Activated CD4-positive, alpha-beta T cell treated with anti-CD3 and anti-CD28 coated beads, Interleukin-2, amount 50 U/mL, for 4 hours (primary cell): ENCODE data around the gene BLM.

Experiments
- DNase-seq, 2 experiments: peaks; one replicate each; pipeline ENCODE4 v3.0.0-alpha.2; 2020

The BLM gene

GRCh38 chr15:90691982-90692773, 25.0 kb upstream of the BLM start:
- no peak for DNase-seq

DNA sequence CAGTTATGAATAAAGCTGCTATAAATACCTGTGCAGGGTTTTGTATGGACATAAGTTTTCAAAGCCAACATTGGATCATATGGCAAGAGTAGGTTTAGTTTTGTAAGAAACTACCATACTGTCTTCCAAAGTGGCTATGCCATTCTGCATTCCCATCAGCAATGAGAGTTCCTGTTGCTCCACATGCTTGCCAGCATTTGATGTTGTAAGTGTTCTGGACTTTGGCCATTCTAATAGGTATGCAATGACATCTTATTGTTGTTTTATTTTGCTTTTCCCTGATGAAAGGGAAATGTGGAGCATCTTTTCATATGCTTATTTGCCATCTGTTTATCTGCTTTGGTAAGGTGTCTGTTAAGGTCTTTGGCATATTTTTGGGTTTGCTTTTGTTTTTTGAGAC, 22.2 kb upstream of the BLM start:
- no peak for DNase-seq

GRCh38 chr15:90697175-90697574, 20.0 kb upstream of the BLM start:
- DNase-seq: no peak

GRCh38 chr15:90698629-90699028, 18.5 kb upstream of the BLM start:
- no peak for DNase-seq

GRCh38 chr15:90701048-90701447, 16.1 kb upstream of the BLM start:
- no peak for DNase-seq

GRCh38 chr15:90701880-90702630, 15.1 kb upstream of the BLM start:
- DNase-seq: no peak

DNA sequence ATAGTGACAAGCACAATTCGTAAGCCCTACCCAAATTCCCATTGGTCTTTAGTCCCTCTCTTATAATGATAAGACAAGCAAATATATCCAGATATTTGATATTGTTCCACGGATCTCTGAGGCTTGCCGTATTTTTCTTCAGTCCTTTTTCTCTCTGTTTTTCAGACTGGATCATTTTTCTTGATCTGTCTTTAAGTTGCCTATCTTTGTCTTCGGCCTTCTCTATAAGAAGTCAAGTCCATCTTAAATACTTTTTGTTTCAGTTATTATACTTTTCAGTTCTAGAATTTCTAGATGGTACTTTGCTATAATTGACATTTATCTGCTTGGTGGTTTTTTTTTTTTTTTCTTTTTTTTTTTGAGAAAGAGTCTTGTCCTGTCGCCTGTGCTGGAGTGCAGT, 13.7 kb upstream of the BLM start:
- DNase-seq: no peak

- no peak for DNase-seq
These were observed 11.9 kb upstream of the BLM start for GRCh38 chr15:90705212-90705611.

- no peak for DNase-seq
These were observed 10.5 kb upstream of the BLM start for GRCh38 chr15:90706394-90707327.

DNA sequence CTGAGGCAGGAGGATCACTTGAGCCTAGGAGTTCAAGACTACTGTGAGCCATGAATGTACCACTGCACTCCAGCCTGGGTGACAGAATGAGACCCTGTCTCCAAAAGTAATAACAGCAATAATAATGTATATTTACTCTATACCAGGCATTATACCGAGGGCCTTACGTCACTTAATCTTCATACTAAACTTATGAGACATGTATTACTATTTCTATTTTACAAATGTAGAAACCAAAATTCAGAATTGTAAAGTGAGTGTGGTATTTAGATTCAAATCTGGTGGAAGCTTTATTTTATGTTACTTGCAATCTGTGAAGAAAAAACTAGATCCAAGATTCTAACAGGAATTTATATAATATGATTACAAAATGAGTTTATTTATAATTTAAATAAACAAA, 9.7 kb upstream of the BLM start:
- DNase-seq: no peak

DNA sequence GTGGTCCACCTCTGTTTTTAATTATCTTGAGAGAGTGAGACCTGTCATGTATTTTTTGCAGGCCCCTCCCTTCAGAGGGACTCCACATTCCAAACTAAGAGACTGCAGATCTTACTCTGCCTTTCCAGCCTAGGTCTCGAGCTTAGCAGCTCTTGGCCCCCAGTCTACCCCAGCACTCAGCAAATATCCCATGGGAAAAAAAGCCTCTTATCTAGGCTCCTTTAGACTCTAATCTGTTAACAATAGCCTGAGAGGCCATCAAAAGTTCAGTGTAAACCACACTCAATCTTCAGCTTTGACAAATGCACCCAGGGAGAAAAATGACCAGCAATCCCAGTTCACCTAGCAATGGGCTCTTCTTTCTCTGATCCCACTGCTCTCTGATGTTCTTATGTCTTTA, 8.6 kb upstream of the BLM start:
- DNase-seq: no peak

DNA sequence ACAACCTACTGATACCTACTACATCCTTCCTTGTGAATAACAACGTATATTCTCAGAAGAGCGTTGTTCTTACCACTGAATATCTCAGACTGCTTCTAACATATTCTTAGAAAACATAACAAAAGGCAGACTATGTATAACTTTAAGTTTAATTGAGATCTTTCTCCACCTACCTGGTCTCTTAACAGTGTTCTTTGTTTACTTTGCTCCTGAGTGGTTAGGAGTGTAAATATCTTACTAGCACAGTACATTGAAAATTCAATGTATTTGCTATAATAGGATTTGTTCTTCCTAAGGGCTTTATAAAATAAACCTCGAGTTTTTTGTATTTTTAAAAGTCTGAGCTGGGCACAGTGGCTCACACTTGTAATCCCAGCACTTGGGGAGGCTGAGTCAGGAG, 7.9 kb upstream of the BLM start:
- no peak for DNase-seq

DNA sequence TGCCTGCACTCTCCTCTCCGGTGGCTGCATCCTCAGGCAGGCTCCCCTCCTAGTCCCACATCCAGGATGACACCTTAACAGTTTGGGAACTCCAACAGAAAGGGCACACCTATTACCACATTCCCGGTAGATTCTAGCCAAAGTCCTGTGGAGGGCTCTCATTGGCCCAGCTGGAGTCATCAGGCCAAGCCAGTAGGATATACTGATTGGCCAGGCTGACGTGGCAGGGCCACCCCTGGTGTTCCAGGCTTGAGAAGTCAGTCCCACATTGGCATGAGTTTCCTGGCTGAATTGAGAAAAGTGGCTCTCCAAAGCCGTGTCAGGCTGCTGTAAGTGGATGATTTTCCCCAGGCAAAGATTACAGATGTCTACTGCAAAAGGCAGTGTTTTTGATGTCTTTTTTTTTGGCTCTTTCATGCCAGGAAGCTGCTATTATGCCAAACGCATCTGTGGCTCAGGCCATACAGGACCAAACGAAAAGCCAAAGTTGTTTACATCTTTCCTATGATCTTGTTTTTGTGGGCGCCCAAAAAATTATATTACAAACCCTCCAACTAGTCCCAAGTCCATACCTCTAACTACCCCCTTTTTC, 6.6 kb upstream of the BLM start:
- DNase-seq: no peak

DNA sequence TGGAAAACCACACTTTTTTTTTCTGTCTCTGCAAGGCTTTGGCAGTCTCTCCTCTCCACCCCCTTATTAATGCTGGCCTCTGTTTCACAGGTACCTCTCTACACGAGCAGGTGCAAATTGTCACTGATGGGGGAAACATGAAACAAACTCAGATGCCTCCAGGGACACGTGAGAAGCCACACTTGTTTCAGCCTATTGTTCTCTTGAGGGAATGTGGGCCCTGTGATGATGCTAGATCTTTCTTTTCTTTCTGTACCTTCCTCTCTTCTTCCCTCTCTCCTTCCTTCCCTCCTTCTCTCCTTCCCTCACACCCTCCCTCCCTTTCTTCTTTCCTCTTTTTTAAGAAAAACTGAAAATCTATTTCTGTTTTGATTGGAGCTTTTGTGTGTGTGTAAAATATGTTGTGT, 5.7 kb upstream of the BLM start:
- DNase-seq: no peak

DNA sequence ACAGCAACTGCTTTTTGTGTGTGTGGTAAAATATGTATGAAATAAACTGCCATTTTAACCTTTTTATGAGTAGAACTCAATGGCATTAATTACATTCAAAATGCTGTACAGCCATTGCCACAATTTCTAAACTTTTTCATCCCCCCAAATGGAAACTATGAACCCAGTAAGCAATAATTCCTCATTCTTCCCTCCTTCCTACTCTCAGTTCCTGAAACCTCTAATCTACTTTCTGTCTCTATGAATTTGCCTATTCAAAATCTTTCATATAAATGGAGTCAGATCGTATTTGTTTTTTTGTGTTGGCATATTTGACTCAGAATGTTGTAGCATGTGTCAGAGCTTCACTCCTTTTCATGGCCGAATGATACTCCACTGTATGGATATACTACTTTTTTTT, 5.3 kb upstream of the BLM start:
- DNase-seq: no peak

GRCh38 chr15:90713081-90713480, 4.1 kb upstream of the BLM start:
- no peak for DNase-seq

DNA sequence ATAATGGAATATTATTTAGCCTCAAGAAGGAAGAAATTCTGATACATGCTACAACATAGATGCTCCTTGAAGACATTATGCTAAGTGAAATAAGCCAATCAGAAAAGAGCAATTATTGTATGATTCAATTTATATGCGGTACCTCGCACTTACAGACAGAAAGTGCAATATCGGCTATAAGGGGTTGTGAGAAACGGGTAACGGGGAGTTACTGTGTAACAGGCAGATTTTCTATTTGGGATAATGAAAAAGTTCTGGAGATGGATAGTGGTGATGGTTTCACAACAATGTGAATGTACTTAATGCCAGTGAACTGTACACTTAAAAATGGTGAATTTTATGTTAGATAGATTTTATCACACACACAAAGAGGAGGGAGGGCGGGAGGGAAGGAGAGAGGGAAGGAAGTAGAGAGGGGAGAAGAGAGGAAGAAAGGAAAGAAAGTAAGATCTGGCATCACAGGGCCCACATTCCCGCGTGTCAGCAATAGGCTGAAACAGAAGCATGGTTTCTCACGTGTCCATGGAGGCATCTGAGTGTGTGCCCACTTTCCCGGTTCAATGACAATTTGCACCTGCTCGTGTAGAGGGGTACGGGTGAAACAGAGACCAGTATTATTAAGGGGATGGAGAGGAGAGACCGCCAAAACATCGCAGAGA, 700 bp upstream of the BLM start:
- no peak for DNase-seq

GRCh38 chr15:90718232-90718631, 1.1 kb downstream of the BLM start:
- no peak for DNase-seq

- DNase-seq: no peak
These were observed 3.0 kb downstream of the BLM start for GRCh38 chr15:90720131-90720530.

DNA sequence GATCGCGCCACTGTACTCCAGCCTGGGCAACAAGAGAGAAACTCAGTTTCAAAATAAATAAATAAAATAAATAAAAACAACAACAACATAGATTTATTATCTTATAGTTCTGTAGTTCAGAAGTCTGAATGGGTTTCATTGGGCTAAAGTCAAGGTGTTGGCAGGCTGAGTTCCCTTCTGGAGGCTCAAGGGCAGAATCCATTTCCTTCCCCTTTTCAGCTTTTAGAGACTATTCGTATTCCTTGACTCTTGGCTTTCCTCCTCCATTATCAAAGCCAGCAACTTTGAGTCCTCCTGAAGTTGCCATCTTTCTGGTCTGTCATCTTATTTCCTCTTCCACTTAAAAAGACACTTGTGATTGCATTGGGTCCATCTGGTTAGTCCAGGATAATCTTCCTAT, 12.1 kb downstream of the BLM start:
- no peak for DNase-seq

DNA sequence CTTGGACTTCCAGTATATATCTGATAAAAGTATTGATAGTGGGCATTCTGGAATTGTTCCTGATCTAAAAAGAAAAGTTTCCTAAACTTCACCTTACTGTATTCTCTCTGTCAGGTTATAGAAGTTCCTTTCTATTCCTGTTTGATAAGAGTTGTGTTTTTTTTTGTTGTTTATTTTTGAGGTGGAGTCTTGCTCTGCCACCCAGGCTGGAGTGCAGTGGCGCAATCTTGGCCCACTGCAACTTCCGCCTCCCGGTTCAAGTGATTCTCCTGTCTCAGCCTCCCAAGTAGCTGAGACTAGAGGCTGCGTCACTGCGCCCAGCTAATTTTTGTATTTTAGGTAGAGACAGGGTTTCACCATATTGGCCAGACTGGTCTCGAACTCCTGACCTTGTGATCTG, 13.1 kb downstream of the BLM start:
- no peak for DNase-seq

DNA sequence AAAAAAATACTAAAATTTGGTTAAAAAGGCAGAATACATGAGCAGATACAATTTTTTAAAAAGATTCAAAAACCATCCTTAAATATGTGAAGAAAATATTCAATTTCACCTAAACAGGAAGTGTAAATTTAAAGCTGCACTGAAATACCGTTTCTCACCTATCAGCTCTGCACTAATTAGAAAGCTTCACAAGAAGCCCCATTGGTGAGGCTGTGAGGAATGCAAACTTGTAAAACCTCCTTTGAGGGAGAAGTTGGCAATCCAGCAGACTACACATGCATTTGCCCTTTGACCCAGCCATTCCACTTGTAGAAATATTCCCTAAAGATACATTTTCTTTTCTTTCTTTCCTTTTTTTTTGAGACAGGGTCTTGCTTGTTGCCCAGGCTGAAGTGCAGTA, 18.8 kb downstream of the BLM start:
- DNase-seq: no peak

DNA sequence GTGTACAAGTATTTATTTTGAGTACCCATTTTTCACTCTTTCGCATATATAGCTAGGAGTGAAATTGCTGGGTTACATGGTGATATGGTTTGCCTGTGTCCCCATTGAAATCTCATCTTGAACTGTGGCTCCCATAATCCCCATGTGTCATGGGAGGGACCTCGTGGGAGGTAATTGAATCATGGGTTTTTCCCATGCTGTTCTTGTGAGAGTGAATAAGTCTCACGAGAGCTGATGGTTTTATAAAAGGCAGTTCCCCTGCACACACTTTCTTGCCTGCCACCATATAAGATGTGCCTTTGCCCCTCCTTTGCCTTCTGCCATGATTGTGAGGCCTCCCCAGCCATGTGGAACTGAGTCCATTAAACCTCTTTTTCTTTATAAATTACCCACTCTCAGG, 23.4 kb downstream of the BLM start:
- peak; percentile 11 to 15 for DNase-seq
